Liver (tissue), 3 donors: ENCODE results near the gene NUTM1.

Experiments used
- GABPA ChIP-seq, 2 donors: IDR thresholded peaks in 1 of 2; conservative IDR thresholded peaks in 1 of 2; 2 replicates each; pipeline ENCODE4 v1.6.1; 2016; ENCODE audit warnings: antibody characterized with exemption in 2 of 2, mild to moderate bottlenecking in 1 of 2, moderate library complexity in 1 of 2
- NR2F2 ChIP-seq: IDR thresholded peaks from 2 replicates; pipeline ENCODE4 v1.6.1; 2016; ENCODE audit warnings: antibody characterized with exemption
- RAD21 ChIP-seq, 2 donors: IDR thresholded peaks; 2 replicates each; pipeline ENCODE4 v1.6.1; 2016; ENCODE audit warnings: antibody characterized with exemption in 2 of 2, mild to moderate bottlenecking in 2 of 2
- TF ChIP-seq, protein P1 (sequence below): fragments of 150-350 bp; IDR thresholded peaks from 2 replicates; pipeline ENCODE4 v1.5.1; 2017; ENCODE audit warnings: improper control_type of control experiment, low read depth, low read length; ENCODE audit not compliant: missing input control
- TF ChIP-seq, protein P2 (sequence below): IDR thresholded peaks from 2 replicates; pipeline ENCODE4 v1.6.1; 2016; ENCODE audit warnings: antibody characterized with exemption
- donor health status: healthy.
- donor health status: healthy.

DNA sequence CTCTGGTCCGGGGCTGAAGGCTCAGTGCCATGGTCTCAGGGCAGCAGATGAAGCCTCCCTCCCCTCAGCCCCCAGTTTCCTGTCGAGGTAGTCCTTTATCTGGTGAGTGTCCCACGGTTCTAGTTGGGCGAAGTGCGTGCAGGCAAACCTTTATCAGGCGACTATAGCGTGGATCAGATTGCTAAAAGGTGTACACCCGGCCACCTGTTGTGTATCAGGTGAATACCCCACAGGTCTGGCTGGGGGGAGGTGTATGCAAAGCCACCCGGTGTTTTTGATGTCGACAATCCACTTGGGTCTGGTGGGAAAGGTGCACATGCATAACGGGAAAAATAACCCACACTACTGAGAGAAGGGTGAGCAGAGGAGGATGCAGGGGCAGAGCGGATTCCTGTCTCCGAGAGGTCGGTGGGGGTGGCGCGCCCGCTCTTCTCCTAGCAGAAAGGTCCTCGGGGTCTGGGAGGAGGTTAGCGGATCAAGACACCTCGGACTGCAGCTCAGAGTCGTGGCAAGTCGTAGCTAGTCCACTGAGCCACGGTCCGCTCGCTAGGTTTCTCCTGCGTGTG, 6.0 kb upstream of the NUTM1 start:
- TF ChIP-seq, protein P1, sequence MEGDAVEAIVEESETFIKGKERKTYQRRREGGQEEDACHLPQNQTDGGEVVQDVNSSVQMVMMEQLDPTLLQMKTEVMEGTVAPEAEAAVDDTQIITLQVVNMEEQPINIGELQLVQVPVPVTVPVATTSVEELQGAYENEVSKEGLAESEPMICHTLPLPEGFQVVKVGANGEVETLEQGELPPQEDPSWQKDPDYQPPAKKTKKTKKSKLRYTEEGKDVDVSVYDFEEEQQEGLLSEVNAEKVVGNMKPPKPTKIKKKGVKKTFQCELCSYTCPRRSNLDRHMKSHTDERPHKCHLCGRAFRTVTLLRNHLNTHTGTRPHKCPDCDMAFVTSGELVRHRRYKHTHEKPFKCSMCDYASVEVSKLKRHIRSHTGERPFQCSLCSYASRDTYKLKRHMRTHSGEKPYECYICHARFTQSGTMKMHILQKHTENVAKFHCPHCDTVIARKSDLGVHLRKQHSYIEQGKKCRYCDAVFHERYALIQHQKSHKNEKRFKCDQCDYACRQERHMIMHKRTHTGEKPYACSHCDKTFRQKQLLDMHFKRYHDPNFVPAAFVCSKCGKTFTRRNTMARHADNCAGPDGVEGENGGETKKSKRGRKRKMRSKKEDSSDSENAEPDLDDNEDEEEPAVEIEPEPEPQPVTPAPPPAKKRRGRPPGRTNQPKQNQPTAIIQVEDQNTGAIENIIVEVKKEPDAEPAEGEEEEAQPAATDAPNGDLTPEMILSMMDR: no peak
- TF ChIP-seq, protein P2, sequence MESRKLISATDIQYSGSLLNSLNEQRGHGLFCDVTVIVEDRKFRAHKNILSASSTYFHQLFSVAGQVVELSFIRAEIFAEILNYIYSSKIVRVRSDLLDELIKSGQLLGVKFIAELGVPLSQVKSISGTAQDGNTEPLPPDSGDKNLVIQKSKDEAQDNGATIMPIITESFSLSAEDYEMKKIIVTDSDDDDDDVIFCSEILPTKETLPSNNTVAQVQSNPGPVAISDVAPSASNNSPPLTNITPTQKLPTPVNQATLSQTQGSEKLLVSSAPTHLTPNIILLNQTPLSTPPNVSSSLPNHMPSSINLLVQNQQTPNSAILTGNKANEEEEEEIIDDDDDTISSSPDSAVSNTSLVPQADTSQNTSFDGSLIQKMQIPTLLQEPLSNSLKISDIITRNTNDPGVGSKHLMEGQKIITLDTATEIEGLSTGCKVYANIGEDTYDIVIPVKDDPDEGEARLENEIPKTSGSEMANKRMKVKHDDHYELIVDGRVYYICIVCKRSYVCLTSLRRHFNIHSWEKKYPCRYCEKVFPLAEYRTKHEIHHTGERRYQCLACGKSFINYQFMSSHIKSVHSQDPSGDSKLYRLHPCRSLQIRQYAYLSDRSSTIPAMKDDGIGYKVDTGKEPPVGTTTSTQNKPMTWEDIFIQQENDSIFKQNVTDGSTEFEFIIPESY: no peak
- TF ChIP-seq GABPA (IDR thresholded peaks at IDR 0.05 in 1 of 2, conservative IDR thresholded peaks at IDR 0.05 in 1 of 2): no peak
- no peak for TF ChIP-seq NR2F2
- TF ChIP-seq RAD21 (IDR thresholded peaks at IDR 0.05): no peak
